ENCODE results near the gene CRIP2. TPM values are rescaled to one million over a fixed set of nuclear protein-coding genes. Genes with fewer than 3 reads are reported as not detected.

Gene CRIP2
- total and polyA plus RNA-seq, 2 experiments from 2014 or later, result 3.4 to 9.6 TPM

DNA sequence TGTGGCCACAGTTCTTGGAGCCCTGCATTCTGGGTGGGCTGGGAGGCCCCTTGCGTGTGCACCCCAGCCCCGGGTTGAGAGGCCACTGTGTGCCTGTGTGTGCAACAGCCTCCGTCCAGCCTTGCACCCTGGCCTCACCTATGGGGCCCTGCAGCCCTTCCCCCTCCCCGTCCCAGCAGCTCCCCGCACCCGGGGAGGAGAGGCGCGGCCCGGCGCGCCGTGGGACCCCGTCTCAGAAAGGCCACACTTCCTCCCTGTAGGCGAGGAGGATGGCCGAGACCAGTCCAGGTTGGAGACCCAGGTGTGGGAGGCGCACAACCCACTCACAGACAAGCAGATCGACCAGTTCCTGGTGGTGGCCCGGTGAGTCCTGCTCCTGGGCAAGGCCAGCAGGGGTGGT lies 16.6 kb upstream of the CRIP2 start (continued):
- TF ChIP-seq, protein P1, sequence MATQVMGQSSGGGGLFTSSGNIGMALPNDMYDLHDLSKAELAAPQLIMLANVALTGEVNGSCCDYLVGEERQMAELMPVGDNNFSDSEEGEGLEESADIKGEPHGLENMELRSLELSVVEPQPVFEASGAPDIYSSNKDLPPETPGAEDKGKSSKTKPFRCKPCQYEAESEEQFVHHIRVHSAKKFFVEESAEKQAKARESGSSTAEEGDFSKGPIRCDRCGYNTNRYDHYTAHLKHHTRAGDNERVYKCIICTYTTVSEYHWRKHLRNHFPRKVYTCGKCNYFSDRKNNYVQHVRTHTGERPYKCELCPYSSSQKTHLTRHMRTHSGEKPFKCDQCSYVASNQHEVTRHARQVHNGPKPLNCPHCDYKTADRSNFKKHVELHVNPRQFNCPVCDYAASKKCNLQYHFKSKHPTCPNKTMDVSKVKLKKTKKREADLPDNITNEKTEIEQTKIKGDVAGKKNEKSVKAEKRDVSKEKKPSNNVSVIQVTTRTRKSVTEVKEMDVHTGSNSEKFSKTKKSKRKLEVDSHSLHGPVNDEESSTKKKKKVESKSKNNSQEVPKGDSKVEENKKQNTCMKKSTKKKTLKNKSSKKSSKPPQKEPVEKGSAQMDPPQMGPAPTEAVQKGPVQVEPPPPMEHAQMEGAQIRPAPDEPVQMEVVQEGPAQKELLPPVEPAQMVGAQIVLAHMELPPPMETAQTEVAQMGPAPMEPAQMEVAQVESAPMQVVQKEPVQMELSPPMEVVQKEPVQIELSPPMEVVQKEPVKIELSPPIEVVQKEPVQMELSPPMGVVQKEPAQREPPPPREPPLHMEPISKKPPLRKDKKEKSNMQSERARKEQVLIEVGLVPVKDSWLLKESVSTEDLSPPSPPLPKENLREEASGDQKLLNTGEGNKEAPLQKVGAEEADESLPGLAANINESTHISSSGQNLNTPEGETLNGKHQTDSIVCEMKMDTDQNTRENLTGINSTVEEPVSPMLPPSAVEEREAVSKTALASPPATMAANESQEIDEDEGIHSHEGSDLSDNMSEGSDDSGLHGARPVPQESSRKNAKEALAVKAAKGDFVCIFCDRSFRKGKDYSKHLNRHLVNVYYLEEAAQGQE (IDR thresholded peaks at IDR 0.05; ENCODE audit: unreplicated experiment), result no peak
- TF ChIP-seq JUNB (IDR thresholded peaks at IDR 0.05; ENCODE audit: unreplicated experiment), result no peak
- no peak for TF ChIP-seq STAT1 (IDR thresholded peaks at IDR 0.05; ENCODE audit: unreplicated experiment)
- no peak for TF ChIP-seq ZNF114 (CRISPR knock-in tag; IDR thresholded peaks at IDR 0.05)
- no peak for TF ChIP-seq POLR2AphosphoS5 (IDR thresholded peaks at IDR 0.05; ENCODE audit: low read depth)
- no peak for TF ChIP-seq ZNF331 (CRISPR knock-in tag; IDR thresholded peaks at IDR 0.05; ENCODE audit: low read depth)
- no peak for TF ChIP-seq EZH2phosphoT487 (IDR thresholded peaks at IDR 0.05; ENCODE audit: unreplicated experiment)

DNA sequence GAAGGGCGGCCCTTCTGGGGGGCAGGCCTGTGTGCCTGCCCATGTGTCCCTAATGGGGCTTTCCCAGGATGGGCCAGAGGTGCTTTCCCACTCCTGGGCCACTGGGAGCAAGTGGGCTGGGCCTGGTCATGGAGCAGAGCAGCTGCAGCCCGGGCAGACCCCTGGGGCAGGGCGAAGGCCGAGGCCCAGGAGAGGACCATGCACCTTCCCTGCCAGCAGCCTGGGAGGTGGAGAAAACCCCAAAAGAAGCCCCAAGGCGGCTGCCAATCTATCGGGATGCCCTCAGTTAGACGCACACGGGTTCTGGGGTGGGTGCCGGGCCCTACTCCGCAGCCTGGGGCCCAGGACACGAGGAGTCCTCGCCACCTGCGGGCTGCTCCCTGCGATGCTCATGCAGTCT lies 16.1 kb upstream of the CRIP2 start:
- Mint-ChIP-seq H3K4me1 (no peaks in the 10 kb centered on the region), H3K36me3 (ENCODE audit: low read depth) (peaks cover 42% of the 10 kb centered on the region), H3K4me3 (no peak overlapping the region), H3K9me3 (no peaks in the 10 kb centered on the region; the same call in 2 of the 3 replicates), H3K27ac (no peak overlapping the region), H3K27me3 (ENCODE audit: insufficient read depth, low read depth, poor library complexity) (peaks cover 13% of the 10 kb centered on the region)
- Histone ChIP-seq H2AFZ (no peak overlapping the region), H3K4me1 (ENCODE audit: insufficient read depth) (no peaks in the 10 kb centered on the region), H3K9me2 (ENCODE audit: insufficient read depth) (no peaks in the 10 kb centered on the region), H4K20me1 (replicated peaks; ENCODE audit: insufficient read depth) (peaks cover 8% of the 10 kb centered on the region; the same call in 1 of the 2 replicates), H3K27me3 (ENCODE audit: insufficient read depth) (no peaks in the 10 kb centered on the region), H3K4me2 (no peak overlapping the region), H3K36me3 (ENCODE audit: insufficient read depth) (0 out of 2 replicates have a peak, but pooled peaks cover 3% of the 10 kb centered on the region), H3K27ac (ENCODE audit: low read depth) (no peak overlapping the region; the same call in 1 of the 2 replicates), H3K4me3 (no peak overlapping the region), H3K79me2 (replicated peaks; ENCODE audit: insufficient read depth) (no peaks in the 10 kb centered on the region), H3F3A (replicated peaks; ENCODE audit: low read depth) (0 out of 2 replicates have a peak, but pooled peaks cover 7% of the 10 kb centered on the region)
- ATAC-seq (no peak; the same call in 2 of the 3 replicates), DNase-seq (ENCODE audit: low spot score) (no peak)
- TF ChIP-seq, protein P1 (IDR thresholded peaks at IDR 0.05; ENCODE audit: unreplicated experiment), result no peak
- no peak for TF ChIP-seq ZNF331 (CRISPR knock-in tag; IDR thresholded peaks at IDR 0.05; ENCODE audit: low read depth)
- TF ChIP-seq EZH2 (IDR thresholded peaks at IDR 0.05; ENCODE audit: low read depth, unreplicated experiment), result no peak

All from GM23338 (cell line).